ENCODE data around the gene TMC3.
"Not testable (repeated sequence)": the region's sequence is repeated elsewhere in the genome, so short reads cannot be mapped to it uniquely, and the experiment has no call there.

The TMC3 gene

DNA sequence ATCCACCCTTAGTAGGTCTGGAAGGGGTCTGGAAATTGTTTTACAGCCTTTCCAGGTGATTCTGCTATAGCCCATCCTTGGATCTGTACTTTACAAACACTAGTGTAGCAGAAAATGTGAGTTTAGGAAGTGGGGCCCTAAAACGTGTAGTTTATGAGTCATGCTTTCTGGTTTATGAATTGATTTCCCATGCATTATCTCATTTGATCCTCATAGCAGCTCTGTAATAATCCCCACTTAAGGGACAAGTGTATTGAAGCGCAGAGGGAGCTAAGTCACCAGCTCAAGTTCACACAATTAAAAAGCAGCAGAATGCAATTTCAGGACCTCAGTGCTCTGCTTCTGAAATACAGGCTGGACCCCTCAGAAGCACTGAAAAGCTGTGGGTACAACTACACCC, 27.4 kb downstream of the TMC3 start:
- DNase-seq (ENCODE audit: low read depth), result no peak

DNA sequence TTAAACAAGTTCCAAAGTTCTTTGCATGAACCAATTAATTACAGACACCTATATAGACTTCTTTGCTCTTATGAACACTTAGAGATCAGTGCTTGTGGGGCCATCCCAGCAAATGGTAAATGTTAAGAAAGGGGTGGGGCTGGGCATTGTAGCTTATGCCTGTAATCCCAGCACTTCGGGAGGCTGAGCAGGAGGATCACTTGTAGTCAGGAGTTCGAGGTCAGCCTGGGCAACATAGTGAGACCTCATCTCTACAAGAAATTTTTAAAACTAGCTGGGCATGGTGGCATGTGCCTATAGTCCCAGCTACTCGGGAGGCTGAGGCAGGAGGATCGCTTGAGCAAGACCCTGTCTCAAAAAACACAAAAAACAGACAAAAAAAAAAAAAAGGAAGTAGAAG, 30.6 kb downstream of the TMC3 start:
- no peak for DNase-seq (ENCODE audit: low read depth)

DNA sequence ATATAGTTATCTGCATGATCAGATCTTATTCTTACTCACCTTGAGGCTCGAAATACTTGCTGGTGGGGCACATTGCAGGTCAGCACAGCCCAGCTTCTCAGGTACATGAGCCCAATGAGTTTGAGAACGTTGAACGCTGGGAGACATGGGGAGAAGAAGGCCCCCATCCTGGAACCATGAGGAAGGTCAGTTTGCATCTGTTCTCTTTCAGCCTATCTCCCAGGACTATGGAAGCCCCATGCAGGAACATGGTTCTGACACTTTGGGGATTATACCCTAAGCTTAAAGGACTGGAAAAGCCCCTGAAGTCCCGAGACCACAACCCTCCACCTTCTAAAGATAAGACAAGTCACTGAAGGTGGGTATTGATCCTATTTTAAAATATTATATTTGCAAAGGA, 32.7 kb downstream of the TMC3 start:
- no peak for DNase-seq (ENCODE audit: low read depth)

DNA sequence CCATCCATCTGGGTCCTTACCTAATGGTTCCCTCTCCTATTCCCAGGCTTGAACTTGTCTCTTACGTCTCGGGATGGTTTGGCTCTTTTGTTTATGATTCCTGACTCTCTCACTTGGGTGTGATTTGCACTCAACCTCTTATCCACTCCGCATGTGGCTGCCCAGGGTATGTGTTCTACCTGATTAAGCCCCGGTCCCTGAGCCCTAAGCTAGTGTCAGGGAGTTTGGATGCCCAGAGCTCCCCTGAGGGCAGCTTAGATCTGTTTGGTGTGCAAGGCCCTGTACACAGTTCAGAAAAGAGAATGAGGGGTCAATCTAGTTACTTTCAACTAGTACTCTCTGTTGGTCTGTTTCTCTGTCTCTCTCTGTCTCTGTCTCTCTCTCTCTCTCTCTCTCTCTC, 34.2 kb downstream of the TMC3 start:
- no peak for DNase-seq (ENCODE audit: low read depth)

DNA sequence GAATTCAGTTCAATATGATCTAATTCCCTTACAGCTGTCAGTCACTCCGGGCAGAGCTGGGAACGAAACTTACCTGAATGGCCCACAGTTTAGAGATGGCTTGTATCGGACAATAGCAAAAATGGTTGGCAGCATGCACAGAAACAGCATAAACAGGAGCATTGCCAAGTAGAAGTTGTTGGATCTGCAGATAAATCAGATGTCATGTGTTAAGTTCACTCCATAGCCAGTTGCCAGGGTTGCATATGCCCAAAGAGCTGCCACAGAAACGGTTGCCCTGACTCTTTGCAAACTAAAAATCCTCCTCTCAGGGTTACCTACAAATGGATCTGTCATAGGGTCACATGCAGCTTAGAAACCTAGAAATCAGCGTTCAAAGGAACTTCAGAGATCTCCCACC, 34.7 kb downstream of the TMC3 start:
- DNase-seq (ENCODE audit: low read depth), result no peak

DNA sequence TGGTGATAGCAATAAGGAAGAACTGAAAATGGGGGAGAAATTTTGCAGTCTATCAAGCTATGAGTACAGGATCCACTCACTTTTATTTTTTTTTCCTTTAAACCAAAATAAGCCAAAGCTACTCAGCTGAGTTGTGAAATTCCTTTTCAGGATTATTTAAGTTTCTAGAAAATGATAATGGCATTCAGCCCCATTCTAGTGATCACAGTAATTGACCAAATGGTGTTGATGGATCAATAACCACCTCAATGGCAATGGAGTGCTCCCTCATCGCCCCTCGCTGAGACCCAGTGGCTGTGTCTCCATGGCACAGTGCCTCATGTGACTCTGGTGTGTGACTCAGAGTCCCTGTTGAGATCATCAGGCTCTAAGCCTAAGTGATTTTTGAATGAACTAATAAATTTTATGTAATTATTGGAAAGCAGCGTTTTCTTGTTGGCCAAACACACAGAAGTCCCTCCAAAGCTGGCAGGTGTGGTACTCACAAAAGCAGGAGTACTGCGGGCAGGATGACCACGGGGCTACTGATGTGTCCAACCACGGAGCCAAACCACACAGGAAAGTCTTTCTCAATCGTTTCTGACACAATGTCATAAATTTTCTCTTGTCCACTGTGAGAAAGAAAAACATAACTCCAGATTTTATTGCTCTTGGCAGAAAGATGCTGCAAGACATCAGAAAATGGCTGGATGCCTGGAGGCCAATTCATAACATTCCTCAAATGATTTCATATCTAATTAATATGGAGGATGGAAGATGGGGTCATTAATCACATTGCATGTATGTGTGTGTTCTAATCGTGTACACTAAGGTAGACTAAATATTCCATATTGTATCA, 35.6 kb downstream of the TMC3 start:
- no peak for DNase-seq (ENCODE audit: low read depth)

DNA sequence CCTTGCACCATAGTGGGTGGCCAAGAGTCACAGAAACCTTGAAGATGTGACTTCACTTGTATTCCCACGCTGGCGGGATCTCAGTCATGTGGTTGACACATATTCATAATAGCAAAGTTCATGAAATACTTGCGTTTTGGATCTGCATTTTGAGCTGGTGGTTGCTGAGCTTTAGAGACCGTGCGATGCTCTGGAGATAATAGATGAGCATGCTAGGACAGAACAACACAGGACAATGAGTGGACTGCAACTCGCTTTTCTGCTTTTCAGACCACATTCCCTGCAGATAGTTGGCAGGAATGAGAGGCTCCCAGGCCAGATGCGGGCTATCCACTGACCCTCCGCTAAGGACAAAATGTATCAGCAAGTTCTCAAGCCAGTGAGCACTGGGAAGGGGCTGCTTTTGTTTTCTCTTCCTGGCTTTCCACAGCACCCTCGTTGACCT, 36.3 kb downstream of the TMC3 start:
- DNase-seq (ENCODE audit: low read depth), result no peak

DNA sequence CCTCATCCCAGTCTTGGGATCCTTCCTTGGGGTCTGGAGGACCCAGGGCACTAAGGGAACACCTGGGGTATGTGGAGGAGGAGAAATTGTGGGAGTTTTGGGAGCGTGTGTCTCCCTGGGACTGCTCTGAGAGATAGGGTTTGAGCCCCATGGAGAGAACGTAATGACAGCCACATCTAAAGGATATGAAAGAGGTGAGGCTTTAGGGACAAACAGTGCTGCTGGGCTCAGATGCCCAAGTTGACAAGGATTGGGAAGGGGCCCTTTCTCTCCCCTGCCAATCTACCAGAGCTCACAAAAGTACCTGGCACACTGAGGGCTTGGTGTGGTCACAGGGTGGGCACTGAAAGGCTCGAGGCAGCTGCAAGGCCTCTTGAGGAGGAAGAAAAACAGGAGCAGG, 36.8 kb downstream of the TMC3 start:
- no peak for DNase-seq (ENCODE audit: low read depth)

DNA sequence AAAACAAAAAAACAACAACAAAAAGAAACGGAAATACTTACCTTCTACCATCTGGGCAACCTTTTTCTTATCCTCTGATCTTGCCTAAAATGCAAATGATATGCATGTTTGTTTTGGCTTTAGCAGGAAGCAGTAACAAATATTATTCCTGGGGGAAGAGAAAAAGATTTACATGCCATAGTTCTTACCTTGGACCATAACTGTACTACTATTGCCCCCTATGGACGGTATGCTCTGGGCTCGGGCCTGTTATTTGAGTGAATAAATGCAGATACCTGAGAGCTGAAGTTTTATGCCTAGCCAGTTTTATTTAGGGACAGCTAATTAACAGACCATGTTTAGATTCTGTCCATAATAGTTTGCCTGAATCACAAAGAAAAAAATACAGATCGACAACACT, 37.4 kb downstream of the TMC3 start:
- peak; percentile 19 for DNase-seq (ENCODE audit: low read depth)

DNA sequence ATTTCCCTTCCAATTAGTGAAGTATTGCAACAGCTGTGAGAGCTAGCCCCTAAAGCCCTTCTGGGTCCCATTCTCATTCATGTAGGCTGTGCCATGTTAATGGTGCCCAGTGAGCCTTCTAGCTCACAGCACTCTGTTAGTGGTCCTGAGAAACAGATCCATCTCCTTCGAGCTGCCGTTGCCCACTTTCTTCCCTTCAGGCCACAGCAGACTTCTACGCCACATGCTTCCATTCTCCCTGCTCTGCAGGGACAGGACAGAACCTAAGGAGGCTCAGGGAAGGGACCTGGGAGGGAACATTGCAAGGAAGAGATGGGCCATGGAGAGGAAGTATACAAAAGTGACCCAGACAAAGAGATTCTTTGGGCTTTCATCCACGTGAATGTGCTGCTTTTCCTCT, 38.4 kb downstream of the TMC3 start:
- DNase-seq (ENCODE audit: low read depth), result no peak

DNA sequence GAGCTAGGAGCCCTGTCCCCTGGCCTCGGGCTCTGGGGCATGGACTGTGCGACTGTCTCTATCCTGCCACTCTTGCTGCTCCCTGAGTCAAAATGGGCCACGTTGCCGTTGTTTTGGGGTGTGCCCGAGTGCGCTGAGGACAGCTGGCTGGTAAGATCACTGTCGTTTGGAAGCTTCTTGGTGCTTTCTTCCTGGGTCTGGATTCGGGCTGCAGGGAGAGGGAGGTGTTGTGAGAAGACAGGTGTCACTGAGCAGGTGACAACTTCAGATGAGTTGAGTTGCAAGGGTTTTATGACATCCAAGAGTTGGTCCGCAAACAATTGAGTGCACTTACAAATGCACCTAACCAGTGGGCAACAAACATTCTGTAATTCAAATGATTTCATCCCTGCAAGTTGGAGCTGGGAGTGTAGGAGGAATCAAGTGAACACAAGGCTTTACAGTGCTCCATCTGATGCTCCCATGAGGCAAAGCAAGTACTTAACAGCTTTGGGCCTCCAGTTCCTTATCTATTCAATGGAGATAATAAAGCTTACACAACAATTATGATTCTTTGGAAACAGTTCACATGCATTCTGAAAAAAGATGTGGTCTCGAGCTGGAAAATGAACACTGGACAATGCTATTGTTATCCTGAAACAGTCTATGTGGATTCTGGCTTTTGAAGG, 39.1 kb downstream of the TMC3 start:
- no peak for DNase-seq (ENCODE audit: low read depth)

DNA sequence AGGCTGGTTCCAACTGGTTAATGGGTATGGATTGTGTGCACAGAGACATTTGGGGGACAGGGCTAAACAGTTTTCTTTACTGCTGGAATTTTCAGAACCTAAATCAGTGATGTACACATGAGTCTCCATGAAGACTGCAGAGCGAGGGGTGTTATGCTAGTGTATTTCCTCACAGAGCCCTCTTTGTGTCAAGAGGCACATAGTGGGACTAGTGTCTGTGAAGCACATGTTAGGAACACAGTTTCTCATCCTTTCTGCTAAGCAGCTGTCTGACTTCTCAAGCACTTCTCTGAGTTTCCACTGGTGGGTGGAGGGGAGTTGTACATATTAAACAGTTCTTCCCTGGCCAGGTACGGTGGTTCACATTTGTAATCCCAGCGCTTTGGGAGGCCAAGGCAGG, 40.6 kb downstream of the TMC3 start:
- no peak for DNase-seq (ENCODE audit: low read depth)

DNA sequence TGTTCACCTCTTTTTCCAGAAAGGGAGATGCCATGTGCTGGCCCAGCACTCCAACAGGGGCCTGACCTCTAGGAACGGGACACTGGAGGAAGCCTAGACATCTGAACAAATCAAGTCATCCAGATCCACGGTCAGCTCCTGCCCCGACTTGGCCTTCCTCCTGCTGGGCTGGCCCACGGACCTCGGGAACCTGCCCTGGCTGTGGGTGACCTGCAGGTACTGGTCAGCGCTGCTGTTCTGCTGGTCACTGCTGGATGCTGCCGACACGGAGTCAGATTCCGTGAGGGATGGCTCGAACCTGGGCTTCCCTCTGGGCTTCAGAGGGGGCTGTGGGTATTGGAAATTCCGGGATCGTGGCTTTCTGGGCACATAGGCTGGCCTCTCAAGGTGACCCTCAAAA, 41.7 kb downstream of the TMC3 start:
- DNase-seq (ENCODE audit: low read depth), result no peak

DNA sequence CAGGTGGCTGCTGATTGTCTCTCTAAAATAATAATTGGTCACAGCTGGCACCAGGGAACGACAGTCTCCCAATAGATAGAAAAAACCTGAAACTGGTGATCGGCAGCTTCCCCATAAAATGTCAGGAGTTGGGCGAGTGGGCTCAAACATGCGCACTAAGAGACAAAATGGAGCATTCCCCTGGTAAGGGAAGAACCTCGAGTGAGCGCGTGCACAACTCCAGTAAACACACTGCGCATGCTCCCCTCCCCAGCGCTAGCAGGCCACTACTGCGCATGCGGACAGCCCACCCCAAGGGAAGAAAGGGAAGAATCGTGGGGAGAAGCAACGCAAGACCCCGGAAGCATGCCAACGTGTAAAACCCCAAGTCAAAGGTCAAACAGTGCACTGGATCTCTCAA, 42.4 kb downstream of the TMC3 start:
- DNase-seq (ENCODE audit: low read depth), result no peak

DNA sequence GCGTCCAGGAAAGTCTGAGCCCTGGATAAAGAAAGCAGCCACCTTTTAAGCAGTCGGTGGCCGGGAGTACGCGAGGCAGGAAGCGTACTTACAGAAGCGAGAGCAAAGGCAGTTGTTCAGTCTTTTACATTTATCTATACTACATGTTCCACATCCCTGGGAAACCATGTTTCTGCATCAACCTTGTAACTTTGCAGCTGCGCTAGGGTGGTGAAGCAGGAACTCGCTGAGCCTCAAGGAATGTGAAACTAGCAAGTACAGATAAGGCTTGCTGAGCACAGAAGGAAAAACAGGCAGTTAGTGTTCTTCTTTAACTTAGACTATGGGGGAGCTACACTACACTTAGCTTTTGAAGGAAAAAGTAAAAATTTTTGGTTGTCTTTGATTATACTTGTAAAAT, 42.9 kb downstream of the TMC3 start:
- not testable (repeated sequence) for DNase-seq (ENCODE audit: low read depth)

DNA sequence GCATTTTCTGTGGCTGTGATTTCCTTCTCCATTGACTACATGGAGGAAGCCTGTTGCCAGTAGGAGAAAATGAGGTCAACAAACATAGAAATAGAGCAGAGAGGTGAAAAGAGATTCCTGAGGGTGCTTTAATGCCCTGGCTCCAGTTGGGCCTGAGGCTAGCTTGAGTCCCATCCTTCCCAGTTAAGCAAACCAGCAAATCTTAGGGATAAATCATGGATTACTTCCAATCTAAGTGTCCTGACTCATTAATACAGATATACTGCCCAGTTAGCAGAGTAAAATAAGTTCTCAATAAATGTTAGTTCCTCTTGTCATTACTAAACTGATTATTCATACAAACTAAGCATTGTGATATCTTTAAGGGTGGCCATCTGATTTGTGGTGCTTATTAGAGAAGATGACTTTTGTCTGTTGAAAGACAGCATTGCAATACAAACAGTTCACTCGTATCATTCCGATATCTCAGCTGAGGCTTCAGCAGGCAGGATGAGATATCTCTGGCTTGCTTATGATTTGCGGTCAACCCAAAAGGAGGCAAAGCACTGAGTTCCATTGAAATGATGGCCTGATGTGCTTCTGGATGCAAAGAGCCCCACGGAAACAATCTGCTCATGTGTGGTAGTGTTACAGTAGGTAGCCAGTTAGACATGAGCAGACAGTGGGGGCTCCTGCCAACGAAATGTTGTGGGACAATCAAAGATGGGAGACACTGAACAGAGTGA, 43.5 kb downstream of the TMC3 start:
- DNase-seq (ENCODE audit: low read depth), result no peak

DNA sequence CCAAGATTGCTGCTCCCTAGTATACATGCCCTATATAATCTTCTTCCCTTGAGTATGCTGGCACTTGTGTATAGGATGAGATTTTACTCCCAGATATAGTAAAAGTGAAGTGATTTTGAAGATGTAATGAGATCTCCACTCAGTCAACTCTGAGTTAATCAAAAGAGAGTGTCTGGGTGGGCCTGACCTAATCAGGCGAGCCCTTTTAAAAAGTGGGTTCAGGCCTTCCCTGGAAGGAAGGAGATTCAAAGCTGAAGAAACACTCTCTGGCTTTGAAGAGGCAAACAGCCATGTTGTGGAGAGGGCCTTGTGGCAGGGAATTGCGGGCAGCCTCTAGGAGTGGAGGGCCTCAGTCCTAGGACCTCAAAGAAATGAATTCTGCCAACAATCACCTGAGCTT, 44.6 kb downstream of the TMC3 start:
- no peak for DNase-seq (ENCODE audit: low read depth)

DNA sequence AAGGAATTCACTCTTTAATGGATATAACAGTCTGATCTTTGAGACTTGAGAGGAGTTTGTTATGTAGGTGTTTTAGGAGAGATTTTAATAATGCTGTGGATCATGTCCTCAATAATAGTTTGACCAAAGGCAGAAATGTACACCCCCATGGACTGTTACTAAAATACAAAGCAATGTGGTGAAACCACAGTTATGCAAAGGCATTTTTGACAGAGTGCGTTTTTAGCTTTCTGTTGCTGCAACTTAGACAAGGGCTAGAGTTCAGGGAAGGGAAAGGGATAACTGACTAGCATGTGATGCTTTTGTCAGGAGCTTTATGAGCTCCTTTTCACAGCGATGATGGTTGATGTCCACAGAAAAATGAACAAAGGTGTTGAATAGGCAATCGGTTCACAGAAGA, 46.5 kb downstream of the TMC3 start:
- no peak for DNase-seq (ENCODE audit: low read depth)

DNA sequence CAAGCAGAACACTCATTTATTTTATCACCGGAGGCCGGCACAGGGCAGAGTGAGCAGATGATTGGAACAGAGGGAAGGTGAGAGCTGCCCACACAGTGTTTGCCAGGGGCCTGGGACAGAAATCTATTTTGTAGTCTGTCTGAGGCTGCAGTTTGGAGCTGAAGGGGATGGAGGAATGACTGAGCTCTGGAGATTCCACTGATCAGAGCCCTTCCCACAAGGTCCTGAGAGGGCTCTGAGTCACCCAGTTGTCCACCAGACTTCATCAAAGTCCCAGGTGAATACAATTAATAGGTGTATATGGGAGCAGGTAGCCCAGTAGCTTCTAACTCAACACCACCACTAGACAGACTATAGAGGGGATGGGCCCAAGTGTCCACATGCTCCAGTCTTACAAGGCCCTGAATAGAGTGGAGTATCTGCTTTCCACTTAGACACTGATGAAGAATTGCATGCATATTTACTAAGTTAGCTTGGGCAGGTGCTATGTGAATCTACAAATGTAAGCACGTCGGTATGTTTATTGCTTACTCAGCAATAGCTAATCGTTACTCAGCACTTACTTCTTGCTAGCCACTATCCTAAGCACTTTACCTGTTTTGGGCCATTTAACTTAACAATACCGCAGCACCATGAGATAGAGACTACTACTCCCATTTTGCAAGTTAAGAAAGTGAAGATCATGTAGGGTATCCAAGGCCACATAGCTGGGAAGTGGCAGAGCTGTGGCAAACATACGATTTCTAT, 47.4 kb downstream of the TMC3 start:
- DNase-seq (ENCODE audit: low read depth), result no peak

DNA sequence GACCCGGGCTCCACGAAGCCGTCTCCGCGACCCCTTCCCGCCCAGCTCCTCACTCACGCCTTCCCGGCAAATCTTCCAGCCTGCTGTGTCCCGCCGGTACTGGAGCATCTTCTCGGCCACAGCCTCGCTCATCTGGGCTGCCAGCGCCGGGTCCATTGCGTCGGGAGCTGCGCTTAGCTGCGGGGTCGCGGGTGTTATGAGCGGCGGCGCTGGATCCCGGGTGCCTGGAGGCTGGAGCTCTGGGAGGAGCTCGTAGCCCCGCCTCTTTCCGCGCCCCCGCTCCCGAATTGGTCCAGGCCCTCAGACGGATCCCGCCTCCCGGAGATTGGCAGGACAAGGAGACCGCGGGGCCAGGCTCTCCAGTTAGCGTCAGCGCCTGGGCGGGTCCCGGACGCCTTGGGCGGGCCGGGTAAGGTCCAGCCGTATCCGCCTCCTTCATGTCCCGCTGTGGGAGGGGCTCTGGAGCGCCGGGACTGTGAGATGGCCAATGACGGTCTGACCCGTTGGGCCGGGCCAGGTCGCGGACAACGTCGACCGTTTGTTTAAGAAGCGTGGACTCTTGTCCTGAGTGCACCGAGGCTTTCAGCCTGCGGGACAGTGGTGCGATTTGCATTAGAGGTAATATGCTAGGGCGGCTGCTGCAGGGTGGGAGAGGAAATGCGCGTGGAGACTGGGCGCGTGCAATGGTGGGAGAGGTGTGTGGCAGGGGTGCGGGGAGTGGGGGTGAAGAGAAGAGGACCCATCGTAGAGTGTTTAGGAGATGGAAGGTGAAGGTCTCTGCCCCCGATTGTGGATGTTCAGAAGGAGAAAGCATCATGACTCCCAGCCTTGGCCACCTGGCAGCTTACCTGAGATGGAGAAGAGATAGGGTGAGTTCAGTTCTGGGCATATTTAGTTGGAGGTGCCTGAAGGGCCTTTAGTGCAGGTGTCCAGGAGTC, 49.8 kb downstream of the TMC3 start, which contains the start of gene STARD5:
Gene STARD5 (minus strand): TSS at position 198 of the 938 bp plus-strand sequence. CDS start 42 bp downstream, at position 156.
- peak; percentile 93 for DNase-seq (ENCODE audit: low read depth)

DNA sequence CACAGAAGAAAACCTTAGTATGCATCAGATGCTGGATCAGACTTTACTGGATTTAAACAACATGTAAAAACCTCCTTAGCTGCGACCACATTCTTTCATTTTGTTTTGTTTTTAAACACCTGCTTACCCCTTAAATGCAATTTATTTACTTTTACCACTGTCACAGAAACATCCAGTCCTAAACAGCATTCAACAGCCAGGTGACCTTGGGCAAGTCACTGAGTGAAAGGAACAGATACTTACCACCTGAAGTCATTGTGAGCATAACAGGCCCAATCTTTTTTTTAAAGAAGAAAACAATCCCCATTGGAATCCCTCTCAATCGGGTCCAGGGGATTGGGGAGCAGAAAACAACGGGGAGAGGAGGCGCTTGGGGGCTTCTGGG, 50.5 kb downstream of the TMC3 start:
- DNase-seq (ENCODE audit: low read depth), result no peak

Measured in stimulated activated CD4-positive, alpha-beta T cell treated with anti-CD3 and anti-CD28 coated beads, Interleukin-2, amount 100 ng/mL, for 4 hours (primary cell).